ENCODE results near the gene FBXO31. TPM values are rescaled to one million over a fixed set of nuclear protein-coding genes. Genes with fewer than 3 reads are reported as not detected.

Gene FBXO31
- total and polyA plus RNA-seq, 9 donors, result 25.0 to 74.5 (median 54.5) TPM

DNA sequence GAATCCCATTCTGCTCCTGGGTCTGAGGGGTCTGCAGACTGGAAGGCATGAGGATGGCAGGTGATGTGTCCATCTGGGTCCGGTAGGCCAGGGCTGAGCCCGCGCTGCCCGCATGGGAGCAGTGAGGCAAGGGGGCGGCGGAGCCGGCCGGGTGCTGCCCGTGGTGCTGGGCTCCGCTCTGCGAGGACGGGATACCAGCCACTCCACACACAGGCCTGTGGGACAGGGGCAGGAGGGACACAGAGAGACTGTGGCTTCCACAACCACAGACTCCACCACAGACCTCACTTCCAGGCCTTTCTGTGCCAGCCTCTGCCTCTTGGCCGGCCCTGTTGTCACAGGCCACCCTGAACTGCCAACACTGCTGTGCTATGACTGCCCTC is 33.9 kb upstream of the FBXO31 start:
- no peak overlapping the region for H3K4me3 ChIP-seq
- no peaks in the 10 kb centered on the region for H3K27me3 ChIP-seq
- 88 to 92% (median 92%) methylated on average over 13 of the region's 13 CpGs for WGBS, 3 donors
- intact Hi-C loops (cut with DNase I), result loop anchor here in 3 of 4 donors (10.0 kb wide), 4 partner anchors 127 to 347 kb away; partner anchors contain the start of gene KLHDC4 (in 1 of the 3)
- no peaks in the 10 kb centered on the region for H3K36me3 ChIP-seq
- H3K4me1 ChIP-seq (ENCODE audit: insufficient read depth), result no peaks in the 10 kb centered on the region
- H3K27ac ChIP-seq, result no peak overlapping the region
- peak in 2 of 5 donors; percentile 13 to 33 for DNase-seq
- H3K9me3 ChIP-seq, result no peaks in the 10 kb centered on the region
- TF ChIP-seq, protein P1, sequence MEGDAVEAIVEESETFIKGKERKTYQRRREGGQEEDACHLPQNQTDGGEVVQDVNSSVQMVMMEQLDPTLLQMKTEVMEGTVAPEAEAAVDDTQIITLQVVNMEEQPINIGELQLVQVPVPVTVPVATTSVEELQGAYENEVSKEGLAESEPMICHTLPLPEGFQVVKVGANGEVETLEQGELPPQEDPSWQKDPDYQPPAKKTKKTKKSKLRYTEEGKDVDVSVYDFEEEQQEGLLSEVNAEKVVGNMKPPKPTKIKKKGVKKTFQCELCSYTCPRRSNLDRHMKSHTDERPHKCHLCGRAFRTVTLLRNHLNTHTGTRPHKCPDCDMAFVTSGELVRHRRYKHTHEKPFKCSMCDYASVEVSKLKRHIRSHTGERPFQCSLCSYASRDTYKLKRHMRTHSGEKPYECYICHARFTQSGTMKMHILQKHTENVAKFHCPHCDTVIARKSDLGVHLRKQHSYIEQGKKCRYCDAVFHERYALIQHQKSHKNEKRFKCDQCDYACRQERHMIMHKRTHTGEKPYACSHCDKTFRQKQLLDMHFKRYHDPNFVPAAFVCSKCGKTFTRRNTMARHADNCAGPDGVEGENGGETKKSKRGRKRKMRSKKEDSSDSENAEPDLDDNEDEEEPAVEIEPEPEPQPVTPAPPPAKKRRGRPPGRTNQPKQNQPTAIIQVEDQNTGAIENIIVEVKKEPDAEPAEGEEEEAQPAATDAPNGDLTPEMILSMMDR (IDR thresholded peaks at IDR 0.05), result no peak
- TF ChIP-seq EP300 (IDR thresholded peaks at IDR 0.05), result no peak
- TF ChIP-seq POLR2A (IDR thresholded peaks at IDR 0.05), result no peak

DNA sequence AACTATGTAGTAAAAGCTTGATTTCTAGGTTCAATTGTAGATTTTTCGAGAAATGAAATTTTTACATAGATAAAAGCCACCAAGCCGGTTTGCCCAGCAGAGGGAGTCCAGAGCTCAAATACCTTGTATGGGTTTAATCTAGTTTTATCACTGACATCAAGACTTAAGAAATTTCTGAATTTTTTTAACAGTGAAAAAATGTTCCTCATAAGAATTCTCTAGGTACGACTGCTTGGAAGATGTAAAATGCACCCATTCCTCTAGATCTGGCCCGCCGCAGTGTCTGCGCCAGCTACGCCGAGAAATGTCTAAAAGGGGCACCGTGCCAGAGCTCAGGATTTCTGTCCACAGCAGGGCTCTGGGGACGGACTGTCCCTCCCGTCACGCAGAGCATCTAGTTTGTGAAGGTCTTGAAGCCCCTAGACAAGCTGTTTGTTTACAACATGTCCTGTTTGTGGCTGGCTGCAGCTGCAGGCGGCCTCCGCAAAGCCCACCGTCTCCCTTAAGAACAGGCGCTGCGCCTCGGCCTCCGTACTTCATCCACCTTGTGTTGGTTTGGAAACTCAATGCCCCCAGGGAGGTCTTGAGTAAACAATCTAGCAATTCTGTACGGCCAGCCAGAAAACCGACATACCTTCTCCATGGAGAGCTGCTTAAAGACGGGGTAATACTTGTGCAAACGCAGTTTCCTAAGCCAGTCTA is 33.4 kb upstream of the FBXO31 start:
- peak in 3 of 5 donors; percentile 21 to 56 (median 53) for DNase-seq
- WGBS, 3 donors, result 76 to 83% (median 77%) methylated on average over 23 of the region's 23 CpGs
- no peaks in the 10 kb centered on the region for H3K4me1 ChIP-seq (ENCODE audit: insufficient read depth)
- H3K36me3 ChIP-seq, result no peaks in the 10 kb centered on the region
- H3K27ac ChIP-seq, result no peak overlapping the region
- no peaks in the 10 kb centered on the region for H3K9me3 ChIP-seq
- intact Hi-C loops (cut with DNase I), result loop anchor here in 3 of 4 donors (10.0 kb wide), 4 partner anchors 128 to 348 kb away; partner anchors contain the start of gene KLHDC4 (in 1 of the 3)
- H3K27me3 ChIP-seq, result no peaks in the 10 kb centered on the region
- no peak overlapping the region for H3K4me3 ChIP-seq
- no peak for TF ChIP-seq EP300 (IDR thresholded peaks at IDR 0.05)
- TF ChIP-seq, protein P1 (IDR thresholded peaks at IDR 0.05), result peak; percentile 11 to 59 (median 48)

DNA sequence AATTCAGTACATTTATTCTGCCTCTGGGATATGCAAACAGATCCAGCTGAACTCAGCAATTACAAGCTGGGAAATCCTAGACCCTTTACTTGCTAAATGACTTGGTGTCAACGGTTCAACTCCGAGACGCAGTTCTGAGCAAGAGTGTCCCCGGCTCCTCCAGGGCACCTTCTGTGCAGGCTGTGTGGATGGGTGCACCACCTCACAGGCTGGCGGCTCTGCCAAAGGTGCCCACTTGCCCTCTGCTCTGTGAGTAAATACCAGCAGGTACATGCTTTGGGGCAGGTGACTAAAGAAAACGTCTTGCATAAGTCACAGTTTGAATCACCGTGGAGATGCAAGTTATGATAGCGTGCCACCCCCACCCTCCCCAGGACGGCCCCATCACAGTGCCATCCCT is 31.9 kb upstream of the FBXO31 start:
- 88 to 92% (median 89%) methylated on average over 9 of the region's 9 CpGs for WGBS, 3 donors
- H3K4me3 ChIP-seq, result no peak overlapping the region
- no peak overlapping the region for H3K27ac ChIP-seq
- intact Hi-C loops (cut with DNase I), result loop anchor here in 3 of 4 donors (10.0 kb wide), 4 partner anchors 129 to 349 kb away; partner anchors contain the start of gene KLHDC4 (in 1 of the 3)
- H3K4me1 ChIP-seq (ENCODE audit: insufficient read depth), result no peaks in the 10 kb centered on the region
- H3K9me3 ChIP-seq, result no peaks in the 10 kb centered on the region
- H3K27me3 ChIP-seq, result no peaks in the 10 kb centered on the region
- TF ChIP-seq POLR2A (IDR thresholded peaks at IDR 0.05) (no peak), EP300 (IDR thresholded peaks at IDR 0.05) (no peak)
- TF ChIP-seq, protein P1 (IDR thresholded peaks at IDR 0.05), result no peak
- peak in 1 of 5 donors; percentile 13 for DNase-seq
- H3K36me3 ChIP-seq, result no peaks in the 10 kb centered on the region

DNA sequence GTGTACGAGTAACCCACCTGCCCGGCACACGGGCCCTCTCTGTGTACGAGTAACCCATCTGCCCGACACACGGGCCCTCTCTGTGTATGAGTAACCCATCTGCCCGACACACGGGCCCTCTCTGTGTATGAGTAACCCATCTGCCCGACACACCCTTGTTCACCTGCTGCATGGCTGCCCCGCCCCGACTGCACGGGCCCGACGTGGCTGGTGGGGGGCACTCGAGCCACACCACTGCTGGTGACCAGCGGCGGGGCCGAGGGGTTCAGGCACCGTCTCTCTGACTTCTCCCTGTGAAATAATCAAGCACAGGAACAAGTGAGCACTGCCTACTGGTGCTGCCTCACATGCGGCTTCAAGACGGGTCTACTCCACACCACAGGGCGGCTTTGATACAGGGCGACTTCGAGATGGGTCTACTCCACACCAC is 30.7 kb upstream of the FBXO31 start:
- DNase-seq, result peak in 2 of 5 donors; percentile 9 to 23
- TF ChIP-seq EP300 (IDR thresholded peaks at IDR 0.05) (no peak), POLR2A (IDR thresholded peaks at IDR 0.05) (no peak)
- TF ChIP-seq, protein P1 (IDR thresholded peaks at IDR 0.05), result no peak
- intact Hi-C loops (cut with DNase I), result loop anchor here in 3 of 4 donors (10.0 kb wide), 4 partner anchors 131 to 351 kb away; partner anchors contain the start of gene KLHDC4 (in 1 of the 3)
- Histone ChIP-seq H3K9me3 (no peaks in the 10 kb centered on the region), H3K4me1 (ENCODE audit: insufficient read depth) (no peaks in the 10 kb centered on the region), H3K27me3 (no peaks in the 10 kb centered on the region), H3K4me3 (no peak overlapping the region), H3K36me3 (no peaks in the 10 kb centered on the region), H3K27ac (no peak overlapping the region)
- 85 to 89% (median 87%) methylated on average over 24 of the region's 24 CpGs for WGBS, 3 donors

All from ovary (tissue), 9 donors.